GM21447 (cell line): ENCODE results near the gene SSTR4.

Source experiments
- ATAC-seq: cut with Tn5 transposase; IDR thresholded peaks from one replicate; pipeline ENCODE4 v1.9.1; 2021; ENCODE audit not compliant: unreplicated experiment

The SSTR4 gene

GRCh38 chr20:23085436-23086055 lies 50.4 kb downstream of the SSTR4 start:
- no peak for ATAC-seq

GRCh38 chr20:23086056-23086566 lies 51.0 kb downstream of the SSTR4 start, which contains the start of gene CD93:
Gene CD93, minus strand, starts transcription at chr20:23086324. Its CDS starts 132 bp downstream, at chr20:23086192.
- peak; percentile 78 for ATAC-seq

GRCh38 chr20:23086931-23087411 lies 51.9 kb downstream of the SSTR4 start:
- no peak for ATAC-seq

GRCh38 chr20:23087587-23088251 lies 52.6 kb downstream of the SSTR4 start:
- no peak for ATAC-seq
